Measurements from ENCODE around the gene APOE.

The APOE gene

DNA sequence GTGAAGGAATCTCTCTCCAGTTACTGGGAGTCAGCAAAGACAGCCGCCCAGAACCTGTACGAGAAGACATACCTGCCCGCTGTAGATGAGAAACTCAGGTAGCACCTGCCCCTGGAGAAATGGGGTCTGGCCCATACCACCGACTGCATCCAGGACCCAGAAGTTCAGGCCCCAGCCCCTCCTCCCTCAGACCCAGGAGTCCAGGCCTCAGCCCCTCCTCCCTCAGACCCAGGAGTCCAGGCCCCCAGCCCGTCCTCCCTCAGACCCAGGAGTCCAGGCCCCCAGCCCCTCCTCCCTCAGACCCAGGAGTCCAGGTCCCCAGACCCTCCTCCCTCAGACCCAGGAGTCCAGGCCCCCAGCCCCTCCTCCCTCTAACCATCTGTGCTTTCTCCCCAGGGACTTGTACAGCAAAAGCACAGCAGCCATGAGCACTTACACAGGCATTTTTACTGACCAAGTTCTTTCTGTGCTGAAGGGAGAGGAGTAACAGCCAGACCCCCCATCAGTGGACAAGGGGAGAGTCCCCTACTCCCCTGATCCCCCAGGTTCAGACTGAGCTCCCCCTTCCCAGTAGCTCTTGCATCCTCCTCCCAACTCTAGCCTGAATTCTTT, 43.3 kb downstream of the APOE start:
- in situ Hi-C loops (cut with MboI; ENCODE audit: low sequenced_read_pairs) = loop anchor here (5.0 kb wide), 1 partner anchor 37 kb away; the partner anchor contains the start of gene APOC1

DNA sequence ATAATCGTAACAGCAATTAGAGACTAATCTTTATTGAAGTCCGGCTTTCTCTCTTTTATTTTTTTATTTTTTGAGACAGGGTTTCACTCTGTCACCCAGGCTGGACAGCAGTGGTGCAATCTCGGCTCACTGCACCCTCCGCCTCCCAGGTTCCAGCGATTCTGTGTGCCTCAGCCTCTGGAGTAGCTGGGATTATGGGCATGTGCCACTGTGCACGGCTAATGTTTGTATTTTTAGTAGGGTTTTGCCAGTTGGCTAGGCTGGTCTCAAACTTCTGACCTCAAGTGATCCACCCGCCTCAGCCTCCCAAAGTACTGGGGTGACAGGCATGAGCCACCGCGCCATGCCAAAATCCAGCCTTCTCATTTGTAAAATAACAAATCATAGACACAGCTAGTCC, 44.0 kb downstream of the APOE start:
- in situ Hi-C loops (cut with MboI; ENCODE audit: low sequenced_read_pairs) = loop anchor here (5.0 kb wide), 1 partner anchor 37 kb away; the partner anchor contains the start of gene APOC1

DNA sequence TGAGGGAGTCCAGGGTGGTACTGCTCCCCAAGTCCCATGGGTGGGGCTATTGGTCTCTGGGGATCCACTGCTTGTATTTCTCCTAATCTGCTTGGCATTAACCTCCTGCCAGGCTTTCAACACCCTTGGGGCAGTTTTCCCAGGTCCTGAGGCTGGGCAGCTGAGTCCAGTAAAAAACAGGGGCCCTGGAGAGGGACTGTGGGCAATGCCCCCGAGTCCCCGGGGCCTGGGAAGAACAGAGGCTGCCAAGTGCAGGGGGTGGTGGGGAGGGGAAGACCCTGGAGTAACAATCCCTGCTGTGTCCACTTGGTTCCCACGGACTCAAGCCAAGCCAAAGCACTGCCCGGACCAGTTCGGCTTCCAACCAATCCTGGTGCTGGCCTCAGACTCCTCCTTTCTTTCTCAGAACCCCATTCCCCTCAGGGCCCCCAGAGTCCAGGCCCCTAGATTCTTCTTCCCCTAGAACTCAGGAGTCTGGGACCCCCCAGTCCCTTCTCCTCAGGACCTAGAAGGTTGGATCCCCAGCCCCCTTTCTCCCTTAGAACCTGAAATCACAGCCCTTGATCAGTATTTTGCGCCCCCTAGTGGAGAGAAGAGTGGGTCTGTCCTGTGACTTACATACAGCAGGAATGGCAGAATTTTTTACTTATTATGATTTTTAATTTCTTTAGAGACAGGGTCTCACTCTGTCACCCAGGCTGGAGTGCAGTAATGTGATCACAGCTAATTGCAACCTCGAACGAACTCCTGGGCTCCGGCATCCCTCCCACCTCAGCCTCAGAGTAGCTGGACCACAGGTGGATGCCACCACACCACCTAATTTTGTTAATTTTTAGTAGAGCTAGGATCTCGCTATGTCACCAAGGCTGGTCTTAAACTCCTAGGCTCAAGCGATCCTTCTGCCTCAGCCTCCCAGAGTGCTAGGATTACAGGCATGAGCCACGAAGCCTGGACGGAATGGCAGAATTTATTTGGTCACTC, 45.9 kb downstream of the APOE start:
- in situ Hi-C loops (cut with MboI; ENCODE audit: low sequenced_read_pairs) = no loop called here

- in situ Hi-C loops (cut with MboI; ENCODE audit: low sequenced_read_pairs) = no loop called here
Observed at GRCh38 chr19:44954278-44954648, 48.7 kb downstream of the APOE start.

DNA sequence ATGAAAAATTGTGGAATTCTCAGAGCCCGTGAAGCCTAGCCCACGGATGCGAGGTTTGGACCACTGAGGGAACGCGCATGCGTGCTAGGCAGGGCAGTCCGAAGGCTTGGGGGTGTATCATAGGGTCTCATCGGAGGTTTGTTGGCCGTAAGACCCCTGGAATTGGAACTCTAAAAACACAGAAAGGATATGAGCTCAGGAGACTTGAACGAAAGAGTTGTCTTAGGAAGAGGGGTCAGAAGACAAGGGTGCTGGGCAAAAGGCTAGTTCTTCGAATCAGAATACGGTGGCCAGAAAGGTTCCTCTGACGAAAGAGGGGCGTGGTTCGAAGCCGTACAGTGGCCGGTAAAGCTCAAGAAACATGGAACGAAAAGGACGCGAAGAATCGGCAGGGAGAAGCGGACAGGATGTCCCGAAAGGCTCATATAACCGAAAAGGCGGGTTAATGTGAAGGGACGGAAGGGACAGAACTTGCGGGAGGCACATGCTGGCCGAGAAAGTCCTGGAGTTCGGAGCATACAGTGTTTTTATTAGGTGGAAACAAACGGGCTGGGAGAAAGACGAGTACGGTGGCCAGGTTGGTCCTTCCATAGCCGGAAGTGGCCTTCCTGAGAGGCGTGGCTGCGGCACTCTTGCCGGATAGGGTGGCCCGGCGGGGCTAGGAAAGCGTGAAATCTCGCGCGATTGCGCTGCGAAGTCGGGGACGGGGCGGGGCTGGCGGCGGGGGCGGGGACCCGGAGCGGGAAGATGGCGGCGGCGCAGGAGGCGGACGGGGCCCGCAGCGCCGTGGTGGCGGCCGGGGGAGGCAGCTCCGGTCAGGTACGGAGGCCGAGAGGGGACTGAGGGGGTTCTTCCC, 49.3 kb downstream of the APOE start, which contains the start of gene CLPTM1:
CLPTM1 (plus strand) TSS at position 732 of the 856 bp plus-strand sequence; CDS start at position 748, 16 bp downstream.
- in situ Hi-C loops (cut with MboI; ENCODE audit: low sequenced_read_pairs) = no loop called here

GRCh38 chr19:44955505-44956439, 50.2 kb downstream of the APOE start:
- in situ Hi-C loops (cut with MboI; ENCODE audit: low sequenced_read_pairs) = no loop called here

GRCh38 chr19:44957526-44957925, 51.9 kb downstream of the APOE start:
- in situ Hi-C loops (cut with MboI; ENCODE audit: low sequenced_read_pairs) = no loop called here

DNA sequence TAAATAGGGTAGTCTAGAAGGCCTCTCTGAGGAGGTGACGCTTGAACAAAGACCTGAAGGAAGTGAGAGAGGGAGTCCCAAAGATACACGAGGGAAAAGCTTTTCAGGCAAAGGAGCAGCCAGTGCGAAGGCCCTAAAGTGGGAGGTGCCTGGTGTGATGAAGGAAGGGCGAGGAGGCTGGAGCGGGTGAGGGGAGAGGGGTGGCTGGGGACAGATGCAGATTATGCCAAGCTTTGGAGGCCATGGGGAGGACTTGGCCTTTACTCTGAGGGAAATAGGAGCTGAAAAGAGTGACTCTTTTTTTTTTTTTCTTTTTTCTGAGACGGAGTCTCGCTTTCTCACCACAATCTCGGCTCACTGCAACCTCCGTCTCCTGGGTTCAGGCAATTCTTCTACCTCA, 52.5 kb downstream of the APOE start:
- in situ Hi-C loops (cut with MboI; ENCODE audit: low sequenced_read_pairs) = no loop called here
